Esophagus squamous epithelium (tissue), 4 donors: ENCODE measurements around the gene UBLCP1.

Experiments
- CTCF ChIP-seq, 6 experiments: fragments of 450-650 bp in 4 of 6; fragments of 200-600 bp in 2 of 6; sonication (generic) in 2 of 6; IDR thresholded peaks; one replicate each; pipeline ENCODE4 v1.5.1; 2016 to 2019; ENCODE audit warnings: antibody characterized with exemption in 6 of 6, mild to moderate bottlenecking in 4 of 6, moderate library complexity in 4 of 6
- POLR2A ChIP-seq, 4 donors: fragments of 450-650 bp; IDR thresholded peaks; one replicate each; pipeline ENCODE4 v1.6.1; 2017; ENCODE audit warnings: antibody characterized with exemption in 4 of 4, mild to moderate bottlenecking in 4 of 4, moderate library complexity in 3 of 4

- no peak for TF ChIP-seq CTCF (IDR thresholded peaks at IDR 0.05)
- no peak for TF ChIP-seq POLR2A (IDR thresholded peaks at IDR 0.05)
These were observed 39.6 kb upstream of the UBLCP1 start for GRCh38 chr5:159223469-159223868.
